ENCODE measurements around the gene SLC23A3.

SLC23A3 gene

GRCh38 chr2:219127037-219127635, 42.7 kb downstream of the SLC23A3 start:
- Histone ChIP-seq H3K4me3 (ENCODE audit: low read length) (no peak overlapping the region), H3K9ac (ENCODE audit: low read length) (no peak overlapping the region), H3K9me3 (ENCODE audit: control insufficient read depth, low read length) (no peaks in the 10 kb centered on the region), H3K36me3 (ENCODE audit: control insufficient read depth, insufficient read depth, low read length, severe bottlenecking) (no peaks in the 10 kb centered on the region), H3K4me1 (ENCODE audit: control insufficient read depth, insufficient read depth, low read length) (peaks cover 18% of the 10 kb centered on the region), H3K27me3 (replicated peaks; ENCODE audit: control insufficient read depth, insufficient read depth, low read length) (no peaks in the 10 kb centered on the region)
- DNase-seq (ENCODE audit: low read depth) = no peak

- Histone ChIP-seq H3K9me3 (ENCODE audit: control insufficient read depth, low read length) (no peaks in the 10 kb centered on the region), H3K4me3 (ENCODE audit: low read length) (no peak overlapping the region), H3K27me3 (replicated peaks; ENCODE audit: control insufficient read depth, insufficient read depth, low read length) (no peaks in the 10 kb centered on the region), H3K4me1 (ENCODE audit: control insufficient read depth, insufficient read depth, low read length) (peaks cover 18% of the 10 kb centered on the region), H3K36me3 (ENCODE audit: control insufficient read depth, insufficient read depth, low read length, severe bottlenecking) (no peaks in the 10 kb centered on the region), H3K9ac (ENCODE audit: low read length) (no peak overlapping the region)
- no peak for DNase-seq (ENCODE audit: low read depth)
Measured at GRCh38 chr2:219126555-219126954, 43.3 kb downstream of the SLC23A3 start.

- Histone ChIP-seq H3K9ac (ENCODE audit: low read length) (no peak overlapping the region), H3K36me3 (ENCODE audit: control insufficient read depth, insufficient read depth, low read length, severe bottlenecking) (no peaks in the 10 kb centered on the region), H3K4me1 (ENCODE audit: control insufficient read depth, insufficient read depth, low read length) (peaks cover 18% of the 10 kb centered on the region), H3K4me3 (ENCODE audit: low read length) (no peak overlapping the region), H3K27me3 (replicated peaks; ENCODE audit: control insufficient read depth, insufficient read depth, low read length) (no peaks in the 10 kb centered on the region), H3K9me3 (ENCODE audit: control insufficient read depth, low read length) (no peaks in the 10 kb centered on the region)
- DNase-seq (ENCODE audit: low read depth) = no peak
Measured at GRCh38 chr2:219125886-219126270, 44.0 kb downstream of the SLC23A3 start.

- Histone ChIP-seq H3K9ac (ENCODE audit: low read length) (no peak overlapping the region), H3K4me1 (ENCODE audit: control insufficient read depth, insufficient read depth, low read length) (peaks cover 18% of the 10 kb centered on the region), H3K4me3 (ENCODE audit: low read length) (no peak overlapping the region), H3K36me3 (ENCODE audit: control insufficient read depth, insufficient read depth, low read length, severe bottlenecking) (no peaks in the 10 kb centered on the region), H3K9me3 (ENCODE audit: control insufficient read depth, low read length) (no peaks in the 10 kb centered on the region), H3K27me3 (replicated peaks; ENCODE audit: control insufficient read depth, insufficient read depth, low read length) (no peaks in the 10 kb centered on the region)
- DNase-seq (ENCODE audit: low read depth) = peak; percentile 27
Measured at GRCh38 chr2:219125225-219125885, 44.5 kb downstream of the SLC23A3 start.

- DNase-seq (ENCODE audit: low read depth) = no peak
- H3K36me3 ChIP-seq (ENCODE audit: control insufficient read depth, insufficient read depth, low read length, severe bottlenecking) = no peaks in the 10 kb centered on the region
- H3K9ac ChIP-seq (ENCODE audit: low read length) = no peak overlapping the region
- no peaks in the 10 kb centered on the region for H3K27me3 ChIP-seq (replicated peaks; ENCODE audit: control insufficient read depth, insufficient read depth, low read length)
- H3K9me3 ChIP-seq (ENCODE audit: control insufficient read depth, low read length) = no peaks in the 10 kb centered on the region
- no peak overlapping the region for H3K4me3 ChIP-seq (ENCODE audit: low read length)
- H3K4me1 ChIP-seq (ENCODE audit: control insufficient read depth, insufficient read depth, low read length) = peaks cover 18% of the 10 kb centered on the region
Measured at GRCh38 chr2:219124381-219125110, 45.3 kb downstream of the SLC23A3 start.

GRCh38 chr2:219123356-219124135, 46.3 kb downstream of the SLC23A3 start:
- Histone ChIP-seq H3K27me3 (replicated peaks; ENCODE audit: control insufficient read depth, insufficient read depth, low read length) (no peaks in the 10 kb centered on the region), H3K9ac (ENCODE audit: low read length) (no peak overlapping the region), H3K4me1 (ENCODE audit: control insufficient read depth, insufficient read depth, low read length) (peaks cover 18% of the 10 kb centered on the region), H3K9me3 (ENCODE audit: control insufficient read depth, low read length) (no peaks in the 10 kb centered on the region), H3K36me3 (ENCODE audit: control insufficient read depth, insufficient read depth, low read length, severe bottlenecking) (no peaks in the 10 kb centered on the region), H3K4me3 (ENCODE audit: low read length) (no peak overlapping the region)
- no peak for DNase-seq (ENCODE audit: low read depth)

GRCh38 chr2:219122202-219122980, 47.4 kb downstream of the SLC23A3 start:
- peaks cover 18% of the 10 kb centered on the region for H3K4me1 ChIP-seq (ENCODE audit: control insufficient read depth, insufficient read depth, low read length)
- no peak for DNase-seq (ENCODE audit: low read depth)
- no peaks in the 10 kb centered on the region for H3K36me3 ChIP-seq (ENCODE audit: control insufficient read depth, insufficient read depth, low read length, severe bottlenecking)

GRCh38 chr2:219120082-219120481, 49.7 kb downstream of the SLC23A3 start:
- no peaks in the 10 kb centered on the region for H3K36me3 ChIP-seq (ENCODE audit: control insufficient read depth, insufficient read depth, low read length, severe bottlenecking)
- DNase-seq (ENCODE audit: low read depth) = no peak
- H3K9me3 ChIP-seq (ENCODE audit: control insufficient read depth, low read length) = no peaks in the 10 kb centered on the region
- H3K9ac ChIP-seq (ENCODE audit: low read length) = no peak overlapping the region
- peaks cover 7% of the 10 kb centered on the region for H3K27me3 ChIP-seq (replicated peaks; ENCODE audit: control insufficient read depth, insufficient read depth, low read length)
- H3K4me3 ChIP-seq (ENCODE audit: low read length) = no peak overlapping the region
- H3K4me1 ChIP-seq (ENCODE audit: control insufficient read depth, insufficient read depth, low read length) = peaks cover 9% of the 10 kb centered on the region

More at GRCh38 chr2:219122202-219122980, 47.4 kb downstream of the SLC23A3 start:
- no peaks in the 10 kb centered on the region for H3K9me3 ChIP-seq (ENCODE audit: control insufficient read depth, low read length)
- no peak overlapping the region for H3K9ac ChIP-seq (ENCODE audit: low read length)
- H3K4me3 ChIP-seq (ENCODE audit: low read length) = no peak overlapping the region
- H3K27me3 ChIP-seq (replicated peaks; ENCODE audit: control insufficient read depth, insufficient read depth, low read length) = peaks cover 6% of the 10 kb centered on the region

- H3K9ac ChIP-seq (ENCODE audit: low read length) = no peak overlapping the region
- H3K4me3 ChIP-seq (ENCODE audit: low read length) = no peak overlapping the region
- no peaks in the 10 kb centered on the region for H3K9me3 ChIP-seq (ENCODE audit: control insufficient read depth, low read length)
- DNase-seq (ENCODE audit: low read depth) = peak; percentile 83
- H3K27me3 ChIP-seq (replicated peaks; ENCODE audit: control insufficient read depth, insufficient read depth, low read length) = peaks cover 7% of the 10 kb centered on the region
- peaks cover 3% of the 10 kb centered on the region for H3K4me1 ChIP-seq (ENCODE audit: control insufficient read depth, insufficient read depth, low read length)
- no peaks in the 10 kb centered on the region for H3K36me3 ChIP-seq (ENCODE audit: control insufficient read depth, insufficient read depth, low read length, severe bottlenecking)
Measured at GRCh38 chr2:219119422-219120043, 50.3 kb downstream of the SLC23A3 start.

GRCh38 chr2:219118504-219118903, 51.3 kb downstream of the SLC23A3 start:
- Histone ChIP-seq H3K9ac (ENCODE audit: low read length) (no peak overlapping the region), H3K36me3 (ENCODE audit: control insufficient read depth, insufficient read depth, low read length, severe bottlenecking) (no peaks in the 10 kb centered on the region), H3K4me1 (ENCODE audit: control insufficient read depth, insufficient read depth, low read length) (no peaks in the 10 kb centered on the region), H3K9me3 (ENCODE audit: control insufficient read depth, low read length) (no peaks in the 10 kb centered on the region), H3K4me3 (ENCODE audit: low read length) (no peak overlapping the region), H3K27me3 (replicated peaks; ENCODE audit: control insufficient read depth, insufficient read depth, low read length) (peaks cover 7% of the 10 kb centered on the region)
- DNase-seq (ENCODE audit: low read depth) = no peak
